KMS-11 (cell line): ENCODE measurements around the gene TUBD1.

ENCODE experiments used
- H2AFZ ChIP-seq: fragments of 200-600 bp; sonication (generic); 2 replicates; pipeline ENCODE4 v1.6.1; 2016; ENCODE audit warnings: antibody characterized with exemption, mixed run types, low read depth
- H3K27ac ChIP-seq: fragments of 200-600 bp; sonication (generic); 2 replicates; pipeline ENCODE4 v1.6.1; 2016; ENCODE audit warnings: mild to moderate bottlenecking, mixed run types
- H3K27me3 ChIP-seq: fragments of 200-600 bp; sonication (generic); 2 replicates; pipeline ENCODE4 v1.6.1; 2017; ENCODE audit warnings: mild to moderate bottlenecking, low read depth, mixed run types, moderate library complexity; ENCODE audit not compliant: insufficient read depth
- H3K36me3 ChIP-seq: fragments of 200-600 bp; sonication (generic); 2 replicates; pipeline ENCODE4 v1.6.1; 2017; ENCODE audit warnings: mild to moderate bottlenecking, mixed run types; ENCODE audit not compliant: insufficient read depth
- H3K4me1 ChIP-seq: fragments of 200-600 bp; sonication (generic); 2 replicates; pipeline ENCODE4 v1.6.1; 2016; ENCODE audit warnings: mild to moderate bottlenecking, low read depth, mixed run types; ENCODE audit not compliant: poor library complexity, severe bottlenecking
- H3K4me2 ChIP-seq: fragments of 200-600 bp; sonication (generic); 2 replicates; pipeline ENCODE4 v1.7.0; 2016; ENCODE audit warnings: mild to moderate bottlenecking, mixed run types
- H3K4me3 ChIP-seq: fragments of 200-600 bp; sonication (generic); IDR thresholded peaks from 2 replicates; pipeline ENCODE4 v1.6.1; 2017; ENCODE audit warnings: low read depth, low read length, mixed read lengths; ENCODE audit not compliant: insufficient read depth
- H3K79me2 ChIP-seq: fragments of 200-600 bp; sonication (generic); 2 replicates; pipeline ENCODE4 v1.6.1; 2016; ENCODE audit warnings: low read depth, mixed run types; ENCODE audit not compliant: insufficient read depth
- H3K9ac ChIP-seq: fragments of 200-600 bp; sonication (generic); 2 replicates; pipeline ENCODE4 v1.6.1; 2016; ENCODE audit warnings: mild to moderate bottlenecking, mixed run types
- H4K20me1 ChIP-seq: fragments of 200-600 bp; sonication (generic); 2 replicates; pipeline ENCODE4 v1.6.1; 2016; ENCODE audit warnings: mild to moderate bottlenecking, mixed run types; ENCODE audit not compliant: insufficient read depth
- TF ChIP-seq, protein P1 (sequence below): fragments of 200-600 bp; sonication (generic); conservative IDR thresholded peaks from 2 replicates; pipeline ENCODE4 v1.6.1; 2017; ENCODE audit warnings: low read depth, mild to moderate bottlenecking, antibody characterized with exemption, low read length, moderate library complexity, mixed read lengths

Gene TUBD1

DNA sequence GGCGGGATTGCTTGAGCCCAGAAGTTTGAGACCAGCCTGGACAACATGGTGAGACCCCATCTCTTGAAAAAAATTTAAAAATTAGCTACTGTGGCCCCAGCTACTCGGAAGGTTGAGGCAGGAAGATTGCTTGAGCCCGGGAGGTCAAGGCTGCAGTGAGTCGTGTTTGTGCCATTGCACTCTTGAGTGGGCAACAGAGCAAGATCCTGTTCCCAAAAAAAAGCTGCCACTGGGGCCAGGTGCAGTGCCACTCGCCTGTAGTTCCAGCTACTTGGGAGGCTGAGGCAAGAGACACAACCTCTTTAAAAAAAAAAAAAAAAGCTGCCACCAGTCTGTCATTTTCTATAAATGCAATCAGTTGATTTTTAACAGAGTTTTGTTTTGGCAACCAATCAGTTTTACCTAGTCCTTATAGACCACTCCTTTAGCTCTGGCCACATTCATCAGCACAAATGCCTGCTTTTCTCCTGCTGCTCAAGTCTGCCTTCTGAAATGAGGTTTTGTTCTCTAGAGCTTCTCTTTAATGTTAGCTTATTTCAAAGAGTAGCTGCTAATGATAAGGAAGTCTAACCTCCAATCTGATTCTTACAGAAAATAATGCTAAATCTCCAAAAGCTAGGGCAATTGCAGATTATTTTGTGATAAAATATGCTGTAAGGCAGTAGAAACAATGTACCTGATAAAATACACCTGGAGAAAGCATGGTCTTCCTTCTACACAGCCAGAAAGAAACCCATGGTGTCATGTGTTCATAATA lies 64.8 kb downstream of the TUBD1 start:
- Histone ChIP-seq H3K4me2 (peak overlapping the region; percentile 82), H2AFZ (no peak overlapping the region), H3K36me3 (no peaks in the 10 kb centered on the region), H3K27me3 (no peaks in the 10 kb centered on the region), H3K79me2 (no peaks in the 10 kb centered on the region), H3K27ac (peak overlapping the region; percentile 81), H3K4me3 (no peak overlapping the region), H3K4me1 (peaks cover 84% of the 10 kb centered on the region), H4K20me1 (no peaks in the 10 kb centered on the region), H3K9ac (peak overlapping the region; percentile 47)
- TF ChIP-seq, protein P1, sequence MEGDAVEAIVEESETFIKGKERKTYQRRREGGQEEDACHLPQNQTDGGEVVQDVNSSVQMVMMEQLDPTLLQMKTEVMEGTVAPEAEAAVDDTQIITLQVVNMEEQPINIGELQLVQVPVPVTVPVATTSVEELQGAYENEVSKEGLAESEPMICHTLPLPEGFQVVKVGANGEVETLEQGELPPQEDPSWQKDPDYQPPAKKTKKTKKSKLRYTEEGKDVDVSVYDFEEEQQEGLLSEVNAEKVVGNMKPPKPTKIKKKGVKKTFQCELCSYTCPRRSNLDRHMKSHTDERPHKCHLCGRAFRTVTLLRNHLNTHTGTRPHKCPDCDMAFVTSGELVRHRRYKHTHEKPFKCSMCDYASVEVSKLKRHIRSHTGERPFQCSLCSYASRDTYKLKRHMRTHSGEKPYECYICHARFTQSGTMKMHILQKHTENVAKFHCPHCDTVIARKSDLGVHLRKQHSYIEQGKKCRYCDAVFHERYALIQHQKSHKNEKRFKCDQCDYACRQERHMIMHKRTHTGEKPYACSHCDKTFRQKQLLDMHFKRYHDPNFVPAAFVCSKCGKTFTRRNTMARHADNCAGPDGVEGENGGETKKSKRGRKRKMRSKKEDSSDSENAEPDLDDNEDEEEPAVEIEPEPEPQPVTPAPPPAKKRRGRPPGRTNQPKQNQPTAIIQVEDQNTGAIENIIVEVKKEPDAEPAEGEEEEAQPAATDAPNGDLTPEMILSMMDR = no peak

DNA sequence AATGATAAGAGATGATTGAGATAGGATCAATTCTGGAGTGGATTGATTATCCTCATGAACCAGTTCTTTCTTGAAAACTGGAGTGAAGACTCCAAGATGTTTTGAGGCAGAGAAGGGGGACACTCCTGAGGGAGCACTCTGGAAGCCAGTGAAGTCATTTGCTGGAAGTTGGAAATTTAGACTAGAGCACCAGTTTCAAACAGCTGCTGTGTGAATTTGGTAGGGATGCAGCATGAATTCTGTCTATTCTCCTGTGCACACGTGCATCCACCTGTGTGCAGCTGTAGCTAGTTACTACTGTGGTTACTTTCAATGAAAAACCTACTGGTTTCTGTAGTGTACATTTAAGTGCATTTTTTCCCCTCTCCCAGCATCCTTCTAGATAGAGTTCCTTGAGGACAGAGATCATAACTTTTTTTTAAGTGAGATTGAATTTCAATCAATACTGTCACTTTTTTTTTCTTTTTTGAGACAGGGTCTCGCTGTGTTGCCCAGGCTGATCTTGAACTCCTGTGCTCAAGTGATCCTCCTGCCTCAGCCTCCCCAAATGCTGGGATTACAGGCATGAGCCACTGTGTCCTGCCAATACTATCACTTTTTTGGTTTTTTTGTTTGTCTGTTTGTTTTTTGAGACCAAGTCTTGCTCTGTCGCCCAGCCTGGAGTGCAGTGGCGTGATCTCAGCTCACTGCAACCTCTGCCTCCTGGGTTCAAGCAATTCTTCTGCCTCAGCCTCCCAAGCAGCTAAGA lies 65.9 kb downstream of the TUBD1 start:
- H3K27ac ChIP-seq = peak overlapping the region; percentile 81
- H3K4me3 ChIP-seq = no peak overlapping the region
- H3K4me1 ChIP-seq = peaks cover 80% of the 10 kb centered on the region
- H3K36me3 ChIP-seq = no peaks in the 10 kb centered on the region
- H3K27me3 ChIP-seq = no peaks in the 10 kb centered on the region
- H3K79me2 ChIP-seq = no peaks in the 10 kb centered on the region
- H3K4me2 ChIP-seq = peak overlapping the region; percentile 82
- TF ChIP-seq, protein P1 = no peak
- H4K20me1 ChIP-seq = no peaks in the 10 kb centered on the region
- peak overlapping the region; percentile 47; the same call in 1 of the 2 replicates for H3K9ac ChIP-seq
- H2AFZ ChIP-seq = no peak overlapping the region

DNA sequence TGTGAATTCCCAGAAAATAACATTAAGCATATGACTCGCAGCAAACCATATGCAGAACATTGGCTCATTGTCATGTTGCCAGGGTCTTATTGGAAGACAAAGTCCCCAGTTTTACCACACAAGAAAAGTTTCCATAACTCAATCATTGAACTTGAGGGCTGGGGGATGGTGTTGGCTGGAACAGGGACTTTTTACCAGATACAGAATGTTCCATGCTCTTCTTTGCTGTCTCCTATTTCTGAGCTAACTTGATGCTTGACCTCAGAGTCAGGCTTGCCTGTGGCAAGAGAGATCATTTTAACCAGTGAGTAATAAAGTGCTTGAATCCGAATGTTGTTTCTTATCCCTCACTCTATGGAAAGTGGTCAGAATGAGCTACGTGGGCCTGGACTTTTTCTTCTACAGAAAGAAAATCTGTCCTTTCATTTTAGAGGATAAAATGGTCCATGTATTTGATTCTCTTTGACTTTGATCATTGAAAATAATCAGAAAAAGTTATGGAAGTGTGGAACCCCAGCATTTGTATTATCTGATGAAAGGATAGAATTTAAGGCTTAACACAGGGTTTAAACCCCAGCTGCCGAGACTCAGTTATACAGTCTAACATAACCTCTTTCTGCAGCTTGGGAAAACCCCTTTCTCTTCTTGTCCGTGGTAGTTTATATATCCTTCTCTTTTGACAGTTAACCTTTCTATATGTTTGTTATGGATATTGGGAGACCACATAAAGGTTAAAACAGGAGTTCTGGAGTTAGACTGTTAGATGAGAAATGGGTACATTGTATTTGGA lies 67.0 kb downstream of the TUBD1 start:
- Histone ChIP-seq H3K4me2 (peak overlapping the region; percentile 82), H3K4me1 (peaks cover 69% of the 10 kb centered on the region), H3K79me2 (no peaks in the 10 kb centered on the region), H4K20me1 (no peaks in the 10 kb centered on the region), H3K27me3 (no peaks in the 10 kb centered on the region), H3K9ac (no peak overlapping the region; the same call in 1 of the 2 replicates), H3K4me3 (no peak overlapping the region), H3K36me3 (no peaks in the 10 kb centered on the region), H3K27ac (peak overlapping the region; percentile 81), H2AFZ (no peak overlapping the region)
- TF ChIP-seq, protein P1 = no peak

DNA sequence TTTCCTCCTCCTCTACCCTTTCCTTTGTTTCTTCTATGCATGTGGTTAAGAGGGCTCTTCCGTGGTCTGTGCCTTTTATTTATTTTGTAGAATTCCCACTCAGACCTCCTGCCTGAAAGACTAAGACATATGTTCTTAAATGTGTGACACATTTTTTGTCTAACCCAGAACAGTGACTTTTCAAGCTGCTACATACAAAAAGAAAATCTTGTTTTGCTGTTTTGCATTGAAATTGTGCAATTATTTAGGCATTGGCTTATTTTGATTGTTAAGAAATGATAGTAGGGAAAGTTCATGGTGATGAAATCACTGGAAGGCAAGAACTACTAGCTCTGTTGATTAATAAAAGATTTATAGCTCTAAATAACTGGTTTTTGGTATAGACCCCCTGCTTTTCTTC lies 76.8 kb downstream of the TUBD1 start:
- no peak overlapping the region for H2AFZ ChIP-seq
- no peaks in the 10 kb centered on the region for H3K36me3 ChIP-seq
- H3K27me3 ChIP-seq = no peaks in the 10 kb centered on the region
- no peaks in the 10 kb centered on the region for H3K79me2 ChIP-seq
- H3K4me2 ChIP-seq = no peak overlapping the region
- no peak overlapping the region for H3K27ac ChIP-seq
- no peak overlapping the region for H3K9ac ChIP-seq
- TF ChIP-seq, protein P1 = no peak
- H4K20me1 ChIP-seq = no peaks in the 10 kb centered on the region
- no peaks in the 10 kb centered on the region for H3K4me1 ChIP-seq
- H3K4me3 ChIP-seq = no peak overlapping the region
